LNCaP clone FGC (cell line): ENCODE data around the gene SOX6.

ENCODE experiments used
- DNase-seq: peaks from one replicate; pipeline ENCODE4 v3.0.0-alpha.2; 2011; ENCODE audit warnings: low read depth
- H3K4me3 ChIP-seq: 2 replicates; pipeline ENCODE4 v1.5.1; 2011; ENCODE audit warnings: mild to moderate bottlenecking, low read depth, low read length, control low read depth
- CTCF ChIP-seq: IDR thresholded peaks from 2 replicates; pipeline ENCODE4 v1.5.1; 2012; ENCODE audit warnings: mild to moderate bottlenecking; ENCODE audit not compliant: control insufficient read depth, insufficient read depth; ENCODE audit errors: extremely low read depth

The SOX6 gene

GRCh38 chr11:16098526-16099205, 257.7 kb downstream of the SOX6 start:
- no peak for DNase-seq
- TF ChIP-seq CTCF: no peak
- no peak overlapping the region for H3K4me3 ChIP-seq

- H3K4me3 ChIP-seq: no peak overlapping the region
- TF ChIP-seq CTCF: no peak
- no peak for DNase-seq
These were observed 258.8 kb downstream of the SOX6 start for GRCh38 chr11:16097543-16097942.

DNA sequence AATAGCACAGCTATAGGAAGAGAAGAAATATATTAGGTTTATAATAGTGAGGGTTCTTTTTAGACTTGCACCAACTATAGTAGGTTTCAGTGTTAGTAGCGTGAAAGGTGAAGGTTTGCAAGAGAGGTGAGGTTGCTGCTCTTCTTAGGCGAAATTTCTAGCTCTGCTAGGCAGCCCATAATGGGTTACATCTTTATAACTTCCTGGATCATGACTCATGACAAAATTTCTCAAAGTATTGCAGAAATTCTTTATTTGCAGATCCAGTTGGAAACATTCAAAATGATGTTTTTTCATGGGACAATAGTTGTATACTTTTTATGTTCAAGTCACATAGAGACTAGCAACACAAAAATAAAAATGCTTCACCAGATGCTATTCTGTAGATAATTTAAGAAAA, 260.0 kb downstream of the SOX6 start:
- no peak for DNase-seq
- TF ChIP-seq CTCF: no peak
- no peak overlapping the region for H3K4me3 ChIP-seq

GRCh38 chr11:16095756-16096155, 260.6 kb downstream of the SOX6 start:
- no peak for TF ChIP-seq CTCF
- no peak overlapping the region for H3K4me3 ChIP-seq
- DNase-seq: no peak

DNA sequence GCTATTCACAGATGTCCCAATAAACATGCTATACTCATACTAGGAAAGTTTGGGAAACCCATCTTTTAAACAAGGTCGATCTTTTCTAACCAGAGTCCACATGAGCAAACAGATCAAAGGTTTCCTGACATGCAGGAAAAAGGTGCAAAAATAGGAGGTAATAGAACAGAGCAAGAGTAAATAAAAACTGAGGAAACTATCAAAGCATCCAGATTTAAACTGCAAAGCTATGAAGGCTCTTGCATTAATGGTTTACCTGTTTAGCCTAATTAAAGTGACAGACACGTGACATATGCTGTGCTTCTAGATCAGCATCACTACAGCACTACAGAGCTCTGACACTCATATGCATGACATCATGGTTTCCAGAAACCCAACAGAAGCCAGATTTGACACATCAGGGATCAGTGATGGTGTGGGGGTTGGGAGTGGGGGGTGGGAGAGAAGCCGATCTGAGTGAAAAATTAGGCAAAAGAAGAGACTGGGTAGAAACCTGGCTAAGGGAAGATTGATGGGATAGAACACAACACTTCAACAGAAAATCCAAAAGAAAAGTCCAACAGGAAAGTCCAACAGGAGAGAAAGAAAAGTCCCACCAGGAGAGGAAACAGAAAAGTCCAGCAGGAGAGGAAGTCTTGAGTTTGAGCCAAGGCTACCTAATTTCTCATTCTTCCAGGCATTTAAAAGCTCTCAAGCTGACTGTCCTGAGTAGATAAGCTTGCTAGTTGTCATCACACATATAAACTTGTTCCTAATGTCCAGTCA, 262.3 kb downstream of the SOX6 start:
- no peak for TF ChIP-seq CTCF
- DNase-seq: no peak
- no peak overlapping the region for H3K4me3 ChIP-seq

DNA sequence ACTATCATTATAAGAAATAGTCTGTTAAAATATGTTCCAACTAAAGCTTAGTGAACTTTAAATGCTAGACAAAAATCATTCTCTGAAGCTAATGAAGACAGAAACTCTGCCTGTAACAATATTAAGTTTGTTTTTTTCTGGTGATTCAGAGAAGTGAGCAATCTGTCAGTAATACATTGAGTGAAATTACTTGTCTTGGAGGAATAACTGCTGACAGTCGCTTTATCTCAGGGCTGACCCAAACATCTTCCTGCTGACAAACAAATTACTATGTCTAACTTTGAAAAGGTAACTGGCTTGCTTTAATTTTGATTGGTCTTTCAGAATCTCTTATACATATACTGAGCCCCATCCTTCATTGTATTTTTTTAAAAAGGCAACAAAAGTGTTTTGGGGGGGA, 264.5 kb downstream of the SOX6 start:
- no peak for DNase-seq
- H3K4me3 ChIP-seq: no peak overlapping the region
- no peak for TF ChIP-seq CTCF
